Measurements from ENCODE around the gene RAPGEF2.

GRCh38 chr4:159101988-159102621 is 774 bp upstream of the RAPGEF2 start:
- TF ChIP-seq ZC3H10 (CRISPR knock-in tag; IDR thresholded peaks at IDR 0.05) (no peak), ZFP30 (CRISPR knock-in tag; IDR thresholded peaks at IDR 0.05) (no peak)
